K562 (cell line): Measurements from ENCODE around the gene ZCCHC4. TPM values are rescaled to one million over a fixed set of nuclear protein-coding genes. Genes with fewer than 3 reads are reported as not detected.

Experiments used
- ATF7 ChIP-seq: fragments of 450-650 bp; IDR thresholded peaks from 2 replicates; pipeline ENCODE4 v1.7.1; 2014; ENCODE audit warnings: mild to moderate bottlenecking, moderate library complexity
- CBX3 ChIP-seq, 2 experiments: IDR thresholded peaks; 1 replicate in 1 of 2; 2 replicates in 1 of 2; pipeline ENCODE4 v1.6.1; 2012; ENCODE audit warnings: inconsistent platforms in 2 of 2, low read length in 2 of 2, borderline replicate concordance in 1 of 2, control low read depth in 1 of 2
- CHD1 ChIP-seq: fragments of 200-600 bp; sonication (generic); IDR thresholded peaks from one replicate; pipeline ENCODE4 v1.6.1; 2012; ENCODE audit warnings: mild to moderate bottlenecking, moderate library complexity, low read length, inconsistent platforms
- CREB1 ChIP-seq, 2 experiments: sonication (generic) in 1 of 2; formaldehyde crosslinking in 1 of 2; IDR thresholded peaks; 2 replicates each; pipeline versions ENCODE4 v1.6.1 to v1.8.0; 2012 to 2022; ENCODE audit warnings: inconsistent platforms in 1 of 2, mild to moderate bottlenecking in 1 of 2, missing genetic modification reagents in 1 of 2, moderate library complexity in 1 of 2
- ERF ChIP-seq: fragments of 450-650 bp; formaldehyde crosslinking; IDR thresholded peaks from 2 replicates; pipeline ENCODE4 v1.4.0; 2020; ENCODE audit warnings: mild to moderate bottlenecking, mixed read lengths
- EZH2 ChIP-seq: IDR thresholded peaks from 2 replicates; pipeline ENCODE4 v1.6.1; 2012; ENCODE audit warnings: low read depth, mild to moderate bottlenecking, inconsistent platforms, low read length, borderline replicate concordance
- MAFG ChIP-seq: fragments of 450-650 bp; conservative IDR thresholded peaks from 2 replicates; pipeline ENCODE4 v1.6.1; 2016; ENCODE audit warnings: missing genetic modification characterization, missing compliant biosample characterization
- RHOXF2B ChIP-seq: fragments of 250-450 bp; sonication (Bioruptor Pico); conservative IDR thresholded peaks from 2 replicates; pipeline ENCODE4 v1.5.1; 2021
- SIN3A ChIP-seq, 2 experiments: fragments of 150-350 bp in 1 of 2; IDR thresholded peaks; 2 replicates each; pipeline ENCODE4 v1.6.1; 2011 to 2016; ENCODE audit warnings: borderline replicate concordance in 2 of 2, low read depth in 2 of 2, low read length in 2 of 2, mild to moderate bottlenecking in 2 of 2, moderate library complexity in 2 of 2; ENCODE audit not compliant: control insufficient read depth in 1 of 2
- SMAD3 ChIP-seq: fragments of 450-650 bp; formaldehyde crosslinking; conservative IDR thresholded peaks from 2 replicates; pipeline ENCODE4 v1.4.0; 2020; ENCODE audit warnings: mild to moderate bottlenecking
- SP2 ChIP-seq: IDR thresholded peaks from 2 replicates; pipeline ENCODE4 v1.6.1; 2011; ENCODE audit warnings: mild to moderate bottlenecking, low read depth, low read length, moderate library complexity; ENCODE audit not compliant: poor library complexity, severe bottlenecking; ENCODE audit errors: extremely low read depth
- SPI1 ChIP-seq: IDR thresholded peaks from 2 replicates; pipeline ENCODE4 v1.6.1; 2011; ENCODE audit warnings: low read depth, low read length, control low read depth, borderline replicate concordance
- THRA ChIP-seq: fragments of 450-650 bp; IDR thresholded peaks from 2 replicates; pipeline ENCODE4 v1.6.1; 2017; ENCODE audit warnings: mild to moderate bottlenecking, moderate library complexity
- TRIM24 ChIP-seq, 2 experiments: fragments of 450-650 bp; IDR thresholded peaks; 2 replicates each; pipeline ENCODE4 v1.6.1; 2016
- WHSC1 ChIP-seq: IDR thresholded peaks from one replicate; pipeline ENCODE4 v1.6.1; 2012; ENCODE audit warnings: low read length, control low read depth, inconsistent platforms
- ZBTB43 ChIP-seq: sonication (generic); formaldehyde crosslinking; IDR thresholded peaks from 2 replicates; pipeline ENCODE4 v1.8.0; 2023; ENCODE audit warnings: mild to moderate bottlenecking, missing genetic modification reagents
- ZBTB5 ChIP-seq: fragments of 450-650 bp; IDR thresholded peaks from 2 replicates; pipeline ENCODE4 v1.6.1; 2017; ENCODE audit warnings: antibody characterized with exemption
- ZNF445 ChIP-seq: fragments of 250-450 bp; sonication (Bioruptor Pico); IDR thresholded peaks from 2 replicates; pipeline ENCODE4 v1.4.0; 2020; ENCODE audit warnings: low read depth, mild to moderate bottlenecking, moderate library complexity
- ZNF655 ChIP-seq: fragments of 250-450 bp; sonication (Bioruptor Pico); IDR thresholded peaks from 2 replicates; pipeline ENCODE4 v1.5.0; 2021
- ZNF778 ChIP-seq: fragments of 450-650 bp; formaldehyde crosslinking; IDR thresholded peaks from 2 replicates; pipeline ENCODE4 v1.4.0; 2020; ENCODE audit warnings: mild to moderate bottlenecking, moderate library complexity
- polyA plus RNA-seq, 8 experiments: library from polyadenylated mRNA; depleted of rRNA in 4 of 8; stranded (reverse) in 5 of 8; unstranded in 3 of 8; fragments of >200 nt; fragmentation: Nextera tagmentation in 2 of 8; fragmentation: Illumina TruSeq in 1 of 8; extraction: Ambion mirVana in 2 of 8; extraction: Trizol in 1 of 8; gene quantifications; 2 replicates each; pipeline versions ENCODE4 v1.2.1 to v1.2.3, GENCODE V29; 2011 to 2014; ENCODE audit warnings: inconsistent platforms in 1 of 8, missing spikeins in 1 of 8
- total RNA-seq, 7 experiments: library from RNA; depleted of rRNA in 6 of 7; stranded (reverse); fragments of >200 nt in 6 of 7; fragmentation: Illumina TruSeq in 2 of 7; extraction: Trizol in 2 of 7; gene quantifications; 2 replicates each; pipeline versions ENCODE4 v1.2.1 to v1.2.3, GENCODE V29; 2011 to 2021; ENCODE audit warnings: low replicate concordance in 1 of 7

The ZCCHC4 gene
- total and polyA plus RNA-seq, 9 of the 15 experiments (the other 6 are each of a cell fraction or from before 2014, with no cell fraction given), result 5.3 to 26.1 (median 15.2) TPM

GRCh38 chr4:25377572-25378436 is 65.2 kb downstream of the ZCCHC4 start (continued):
- no peak for TF ChIP-seq ZBTB5
- no peak for TF ChIP-seq CREB1 (IDR thresholded peaks at IDR 0.05)
- peak; percentile 23; the same call in 1 of the 2 replicates for TF ChIP-seq CREB1 (CRISPR knock-in tag; IDR thresholded peaks at IDR 0.05)
- TF ChIP-seq ZNF655 (CRISPR knock-in tag), result no peak
- TF ChIP-seq SPI1, result no peak
- TF ChIP-seq SIN3A (IDR thresholded peaks at IDR 0.05; ENCODE audit: borderline replicate concordance in 2 of 2, control insufficient read depth in 1 of 2, low read depth in 2 of 2, low read length in 2 of 2), result no peak
- TF ChIP-seq WHSC1, result no peak
- peak in 1 of 2 experiments; percentile 83; a peak in 2 of 3 replicates for TF ChIP-seq CBX3 (IDR thresholded peaks at IDR 0.05; ENCODE audit: borderline replicate concordance in 1 of 2, low read length in 2 of 2)
- TF ChIP-seq EZH2, result no peak
- no peak for TF ChIP-seq CHD1
- no peak for TF ChIP-seq SP2
- no peak for TF ChIP-seq ZNF445 (CRISPR knock-in tag)
- no peak for TF ChIP-seq ERF
- TF ChIP-seq SMAD3 (CRISPR knock-in tag), result no peak
- TF ChIP-seq ZBTB43, result no peak
- TF ChIP-seq RHOXF2B, result no peak
- TF ChIP-seq TRIM24 (IDR thresholded peaks at IDR 0.05), result peak; percentile 30 to 60; a peak in 1 of 4 replicates
- no peak for TF ChIP-seq THRA
- TF ChIP-seq MAFG (tag), result no peak
- no peak for TF ChIP-seq ATF7
- no peak for TF ChIP-seq ZNF778 (CRISPR knock-in tag)
